COLO829 (cell line): ENCODE results near the gene STK17B.

Experiments used
- DNase-seq: peaks from one replicate; pipeline ENCODE4 v3.0.0; 2012; ENCODE audit warnings: low spot score

The STK17B gene

GRCh38 chr2:196155575-196155974 lies 15.8 kb downstream of the STK17B start:
- no peak for DNase-seq

- no peak for DNase-seq
These were observed 17.9 kb downstream of the STK17B start for GRCh38 chr2:196153480-196153879.

- no peak for DNase-seq
These were observed 21.4 kb downstream of the STK17B start for GRCh38 chr2:196149948-196150347.

DNA sequence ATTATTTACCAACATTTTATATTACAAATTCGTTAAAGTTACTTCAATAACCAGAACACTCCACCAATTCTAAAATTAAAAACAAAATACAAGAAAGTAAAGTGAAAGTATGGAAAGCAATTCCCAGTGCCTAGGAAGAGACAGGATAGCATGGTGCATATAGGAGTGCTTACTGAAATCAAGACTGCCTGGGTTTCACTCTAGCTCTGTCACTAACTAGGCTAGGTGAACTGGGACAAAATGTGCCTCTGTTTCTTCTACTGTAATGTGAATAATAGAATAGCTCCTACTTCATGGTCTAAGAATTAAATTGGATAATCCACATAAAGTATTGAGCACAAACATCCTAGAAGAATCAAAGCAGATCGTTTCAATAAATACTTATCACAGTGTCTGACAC lies 22.6 kb downstream of the STK17B start:
- DNase-seq: no peak

GRCh38 chr2:196145256-196145655 lies 26.1 kb downstream of the STK17B start:
- no peak for DNase-seq

GRCh38 chr2:196144513-196145126 lies 26.8 kb downstream of the STK17B start:
- no peak for DNase-seq

DNA sequence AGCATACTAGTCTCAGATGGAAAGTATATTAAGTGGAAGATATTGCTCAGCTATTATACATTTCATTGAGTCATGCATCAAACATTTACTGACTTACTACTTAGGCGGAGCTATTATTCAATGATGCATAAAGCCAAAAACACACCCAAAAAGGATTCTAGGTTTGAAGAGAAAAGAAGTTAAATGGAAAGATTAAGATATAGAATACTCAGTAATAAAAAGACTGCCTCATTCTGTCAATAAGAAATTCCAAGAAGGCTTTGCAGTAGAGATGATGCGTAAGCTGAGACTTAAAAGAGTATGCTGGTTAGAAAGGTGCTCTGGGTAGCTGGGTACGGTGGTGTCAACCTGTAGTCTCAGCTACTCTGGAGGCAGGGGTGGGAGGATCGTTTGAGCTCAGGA lies 27.6 kb downstream of the STK17B start:
- DNase-seq: no peak

GRCh38 chr2:196142825-196143224 lies 28.6 kb downstream of the STK17B start:
- no peak for DNase-seq

DNA sequence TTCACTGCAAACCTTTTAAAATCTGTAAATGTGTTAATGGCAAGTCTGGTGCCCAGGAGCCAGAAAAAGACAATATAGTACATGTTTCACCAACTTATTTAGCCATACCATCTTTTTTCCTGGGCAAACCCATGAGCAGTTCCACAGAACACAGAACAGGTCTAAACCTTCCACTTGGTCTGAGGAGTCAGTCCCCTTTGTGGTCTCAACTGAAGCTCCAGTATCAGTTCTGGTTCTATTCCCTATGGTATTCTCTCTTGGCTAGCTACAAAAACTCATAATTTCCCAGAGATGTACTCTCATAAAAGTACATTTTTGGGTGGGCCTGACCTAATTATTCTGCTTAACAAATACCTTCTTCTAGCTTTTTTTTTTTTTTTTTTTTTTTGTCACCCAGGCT lies 31.2 kb downstream of the STK17B start:
- DNase-seq: no peak

DNA sequence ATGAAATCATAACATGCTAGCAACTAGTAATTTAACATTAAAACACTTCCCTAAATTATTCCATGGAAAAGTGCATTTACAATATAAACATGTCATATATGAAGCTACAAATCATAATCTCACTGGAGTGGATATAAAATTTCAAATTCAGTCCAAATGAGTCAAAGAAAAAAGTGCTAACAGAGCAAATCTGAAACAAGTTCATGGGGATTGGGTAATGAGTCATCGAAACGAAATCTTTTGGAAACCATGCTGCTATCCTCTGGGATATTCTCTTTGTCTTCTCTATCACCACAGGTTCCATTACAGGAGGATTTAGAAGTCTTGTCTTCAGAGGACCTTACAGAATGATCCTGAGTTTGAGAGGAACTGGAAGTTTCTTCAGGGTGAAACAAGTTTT lies 34.1 kb downstream of the STK17B start:
- no peak for DNase-seq

GRCh38 chr2:196136151-196136550 lies 35.2 kb downstream of the STK17B start:
- DNase-seq: no peak

DNA sequence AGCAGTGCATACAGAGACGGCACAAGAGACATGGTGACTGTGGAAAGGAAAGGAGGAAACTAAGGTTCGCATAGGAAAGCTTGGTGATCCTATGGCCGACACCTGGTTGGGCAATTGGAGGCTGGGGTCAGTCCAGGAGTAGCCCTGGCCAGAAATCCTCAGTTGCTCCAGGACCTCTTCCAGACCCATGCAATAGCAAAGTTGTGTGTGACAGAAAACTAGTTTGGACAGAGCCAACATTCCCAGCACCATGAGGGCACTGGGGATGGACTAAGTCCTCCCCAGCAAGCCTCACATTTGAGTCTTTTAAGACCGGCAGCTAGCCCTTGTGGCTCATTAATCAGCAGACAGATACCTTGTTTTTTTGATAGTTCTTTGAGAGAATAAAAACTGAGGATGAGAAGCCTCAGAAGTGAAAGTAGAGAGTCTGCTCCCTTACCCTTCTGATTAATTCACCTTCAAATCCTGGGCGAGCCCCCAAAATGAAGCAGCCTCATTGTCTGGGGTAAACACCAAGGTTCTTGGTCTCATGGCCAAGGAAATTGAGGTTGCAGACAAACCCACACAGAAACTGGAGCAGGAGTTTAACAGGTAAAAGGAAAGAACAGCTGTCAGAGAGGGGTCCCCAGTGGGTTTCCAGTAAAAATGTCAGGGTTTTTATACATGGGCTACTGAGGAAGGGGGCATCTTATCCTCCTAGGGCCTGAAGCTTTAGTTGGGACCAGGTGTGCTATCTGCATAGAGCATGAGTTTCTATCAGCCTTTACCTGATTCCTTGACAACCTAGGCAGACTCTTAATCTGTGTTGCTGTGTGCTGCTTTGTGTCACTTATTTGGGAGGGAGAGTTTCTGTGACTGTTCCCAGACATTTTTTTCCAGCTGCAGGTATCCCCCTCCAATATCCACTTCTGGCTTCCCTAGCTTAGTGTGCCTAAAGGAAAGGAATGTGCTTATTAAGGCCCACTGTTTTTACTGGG lies 39.1 kb downstream of the STK17B start:
- no peak for DNase-seq

GRCh38 chr2:196131384-196131937 lies 39.9 kb downstream of the STK17B start:
- DNase-seq: peak; percentile 24

DNA sequence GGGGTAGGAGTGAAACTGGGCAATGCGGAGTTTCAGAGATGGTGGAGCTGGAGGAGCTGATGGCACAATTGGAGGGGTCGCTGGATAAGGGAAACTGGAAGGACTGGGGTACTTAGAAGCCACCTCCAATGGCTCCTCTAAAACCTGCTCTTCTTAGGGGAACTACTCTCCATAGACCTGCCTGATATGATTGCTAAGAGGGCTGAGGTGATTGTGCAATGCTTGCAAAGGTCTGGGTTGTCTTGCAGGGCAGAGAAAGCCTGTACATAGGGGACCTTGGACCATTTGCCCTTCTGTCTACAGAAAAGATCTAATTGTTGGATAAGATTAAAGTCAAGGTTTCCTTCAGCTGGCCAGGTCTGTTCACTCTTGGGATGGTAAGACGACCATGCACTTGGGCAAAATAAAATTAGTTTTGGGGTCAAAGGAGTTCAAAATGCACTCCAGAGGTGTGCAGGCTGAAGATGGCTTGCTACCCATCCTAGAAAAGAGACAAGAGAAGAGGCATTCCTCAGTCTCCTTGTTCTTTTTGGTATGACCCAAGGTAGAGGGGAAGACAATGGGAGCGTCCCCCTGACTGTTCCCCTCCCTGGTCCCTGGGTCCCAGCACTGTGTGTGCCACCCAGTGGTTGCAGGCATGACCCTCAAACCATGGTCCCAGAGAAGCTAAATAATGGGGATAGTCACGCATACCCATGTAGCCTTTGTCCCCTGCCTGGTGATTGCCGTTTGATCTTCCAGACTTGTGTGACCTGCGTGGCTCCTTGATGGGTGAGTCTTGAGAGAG lies 41.1 kb downstream of the STK17B start:
- no peak for DNase-seq

- no peak for DNase-seq
These were observed 42.6 kb downstream of the STK17B start for GRCh38 chr2:196128749-196129148.

DNA sequence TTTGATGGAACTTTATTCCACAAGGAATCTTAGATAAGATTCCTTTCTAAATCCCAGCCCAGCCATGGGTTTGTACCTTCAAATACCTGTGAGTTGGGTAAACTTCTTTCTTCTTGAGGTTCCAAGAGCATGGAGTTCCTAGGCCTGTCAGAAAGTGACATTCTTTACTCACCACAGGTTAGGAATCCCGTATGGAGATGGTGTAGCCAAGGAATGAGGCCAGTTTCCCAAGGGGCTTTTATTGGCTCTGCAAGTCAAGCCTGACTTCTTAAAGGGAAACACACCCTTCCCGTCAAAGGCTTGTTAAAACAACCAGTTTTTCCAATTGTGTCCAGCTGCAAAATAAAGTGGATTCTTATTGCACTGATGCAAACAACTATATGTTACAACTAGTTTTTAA lies 45.8 kb downstream of the STK17B start:
- no peak for DNase-seq

DNA sequence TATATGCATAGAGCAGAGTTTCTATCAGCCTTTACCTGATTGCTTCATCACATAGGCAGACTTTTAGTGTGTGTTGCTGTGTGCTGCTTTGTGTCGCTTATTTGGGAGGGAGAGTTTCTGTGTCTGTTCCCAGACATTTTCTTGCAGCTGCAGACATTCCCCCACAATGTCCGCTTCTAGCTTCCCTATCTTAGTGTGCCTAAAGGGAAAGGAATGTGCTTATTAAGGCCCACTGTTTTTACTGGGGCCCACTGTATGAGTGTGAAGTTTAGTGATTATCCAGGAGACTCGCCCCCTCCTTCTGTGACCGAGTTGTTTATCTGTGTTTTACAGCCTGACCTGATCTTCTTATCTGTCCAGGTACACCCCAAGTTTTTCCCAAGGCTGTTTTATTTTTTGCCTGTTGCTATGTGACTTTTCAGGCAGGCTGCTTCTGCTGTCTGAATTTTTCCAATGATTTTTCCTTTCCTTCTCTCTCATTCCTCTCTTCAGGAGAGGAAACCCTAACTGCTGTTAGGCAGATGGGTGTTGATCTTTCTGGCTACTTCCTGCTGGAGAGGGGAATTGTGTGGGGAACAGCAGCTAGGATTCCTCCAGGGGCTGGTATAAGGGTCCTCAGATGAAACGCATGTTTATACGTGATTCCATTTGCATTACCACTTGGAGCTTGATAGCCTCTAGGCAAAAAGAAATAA lies 47.6 kb downstream of the STK17B start:
- DNase-seq: no peak

- DNase-seq: no peak
These were observed 51.5 kb downstream of the STK17B start for GRCh38 chr2:196119926-196120325.

DNA sequence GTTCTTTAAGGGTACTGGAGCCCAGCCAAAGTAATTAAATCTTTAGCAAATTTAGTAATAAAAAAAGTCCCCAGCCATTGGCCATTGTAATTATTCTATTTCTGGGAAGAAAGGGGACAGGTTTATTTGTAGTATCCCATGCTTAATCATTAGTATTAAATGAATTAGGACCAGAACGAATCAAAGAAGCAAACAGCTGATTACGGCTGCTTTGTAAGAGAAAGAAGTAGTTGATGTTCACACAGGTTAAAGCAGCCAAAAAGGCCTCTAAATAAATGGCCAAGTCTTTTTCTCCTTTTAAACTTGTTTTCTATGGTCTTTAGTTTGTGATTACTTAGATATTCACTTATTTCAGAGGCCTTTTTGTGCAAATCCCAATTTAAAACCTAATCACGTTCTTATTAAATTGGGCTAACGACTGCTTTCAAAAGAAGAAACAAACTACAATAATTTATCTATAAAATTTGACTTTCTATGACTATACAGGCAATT lies 54.1 kb downstream of the STK17B start:
- DNase-seq: no peak

GRCh38 chr2:196113061-196113974 lies 58.1 kb downstream of the STK17B start:
- no peak for DNase-seq
